SK-N-SH (cell line): ENCODE data around the gene SLC6A9. TPM values are rescaled to one million over a fixed set of nuclear protein-coding genes. Genes with fewer than 3 reads are reported as not detected.

Experiments
- CTCF ChIA-PET: fragments of 300-600, 350-600 bp; formaldehyde crosslinking; extraction: SDS; loops from one replicate; lab custom pipeline; 2021; lab: Yijun Ruan, JAX
- POLR2A ChIA-PET: fragments of 350-600 bp; sonication (Branson Sonifier 250); formaldehyde crosslinking; extraction: SDS; loops from one replicate; lab custom pipeline; 2020; ENCODE audit warnings: antibody characterized with exemption, inconsistent platforms; lab: Yijun Ruan, JAX
- DNase-seq: peaks from one replicate; pipeline ENCODE4 v3.0.0; 2012
- H2AFZ ChIP-seq: fragments of 200-600 bp; sonication (generic); 2 replicates; pipeline ENCODE4 v1.8.1; 2016; ENCODE audit warnings: antibody characterized with exemption, mild to moderate bottlenecking, low read depth
- H3F3A ChIP-seq: fragments of 200-600 bp; sonication (generic); replicated peaks from 2 replicates; pipeline ENCODE3; 2016; ENCODE audit warnings: antibody characterized with exemption, mild to moderate bottlenecking; ENCODE audit not compliant: insufficient read depth
- H3K27ac ChIP-seq, 2 experiments: fragments of 200-500 bp in 1 of 2; fragments of 200-600 bp in 1 of 2; sonication (Bioruptor generic) in 1 of 2; sonication (generic), shearing (Covaris generic) in 1 of 2; 2 replicates each; pipeline versions ENCODE4 v1.5.1 to v1.6.1; 2014 to 2016; ENCODE audit warnings: low read depth in 2 of 2, inconsistent platforms in 1 of 2, low read length in 1 of 2, mild to moderate bottlenecking in 1 of 2, mixed read lengths in 1 of 2
- H3K27me3 ChIP-seq: fragments of 200-600 bp; sonication (generic), shearing (Covaris generic); 2 replicates; pipeline ENCODE4 v1.6.1; 2016; ENCODE audit warnings: mixed run types; ENCODE audit not compliant: insufficient read depth
- H3K36me3 ChIP-seq, 2 experiments: fragments of 200-500 bp in 1 of 2; fragments of 200-600 bp in 1 of 2; sonication (Bioruptor generic) in 1 of 2; sonication (generic) in 1 of 2; replicated peaks in 1 of 2; 2 replicates each; pipeline versions ENCODE3 to v1.5.1; 2014 to 2016; ENCODE audit warnings: low read length in 1 of 2, mild to moderate bottlenecking in 1 of 2; ENCODE audit not compliant: insufficient read depth in 2 of 2, control insufficient read depth in 1 of 2
- H3K4me1 ChIP-seq, 2 experiments: fragments of 200-500 bp in 1 of 2; fragments of 200-600 bp in 1 of 2; sonication (Bioruptor generic) in 1 of 2; sonication (generic), shearing (Covaris generic) in 1 of 2; 2 replicates each; pipeline versions ENCODE4 v1.5.1 to v1.6.1; 2014 to 2016; ENCODE audit warnings: low read depth in 1 of 2, low read length in 1 of 2, mixed run types in 1 of 2; ENCODE audit not compliant: insufficient read depth in 2 of 2, control insufficient read depth in 1 of 2
- H3K4me2 ChIP-seq: fragments of 200-600 bp; sonication (generic), shearing (Covaris generic); 2 replicates; pipeline ENCODE4 v1.6.1; 2017; ENCODE audit warnings: mixed run types
- H3K4me3 ChIP-seq, 2 experiments: fragments of 200-500 bp in 1 of 2; fragments of 200-600 bp in 1 of 2; sonication (Bioruptor generic) in 1 of 2; sonication (generic), shearing (Covaris generic) in 1 of 2; 2 replicates each; pipeline versions ENCODE4 v1.5.1 to v1.8.1; 2014 to 2016; ENCODE audit warnings: low read depth in 2 of 2, inconsistent platforms in 1 of 2, low read length in 1 of 2, mild to moderate bottlenecking in 1 of 2, mixed read lengths in 1 of 2, moderate library complexity in 1 of 2
- H3K79me2 ChIP-seq: fragments of 200-600 bp; sonication (generic); 2 replicates; pipeline ENCODE4 v1.8.1; 2017; ENCODE audit warnings: mild to moderate bottlenecking; ENCODE audit not compliant: insufficient read depth
- H3K9ac ChIP-seq: fragments of 200-600 bp; sonication (generic); 2 replicates; pipeline ENCODE4 v1.6.1; 2017; ENCODE audit warnings: mixed run types
- H3K9me2 ChIP-seq: fragments of 200-600 bp; sonication (generic); 2 replicates; pipeline ENCODE4 v1.6.1; 2017; ENCODE audit warnings: mixed run types
- H3K9me3 ChIP-seq: fragments of 200-600 bp; sonication (generic); 2 replicates; pipeline ENCODE4 v1.6.1; 2017; ENCODE audit warnings: mixed run types, mild to moderate bottlenecking, moderate library complexity
- H4K20me1 ChIP-seq: fragments of 200-600 bp; sonication (generic); 2 replicates; pipeline ENCODE4 v1.6.1; 2017; ENCODE audit warnings: mild to moderate bottlenecking, mixed run types; ENCODE audit not compliant: insufficient read depth
- EP300 ChIP-seq, 2 experiments: IDR thresholded peaks; 2 replicates each; pipeline versions ENCODE4 v1.4.0 to v1.6.1; 2012; ENCODE audit warnings: borderline replicate concordance in 1 of 2, low read depth in 1 of 2, low read length in 1 of 2
- EZH2phosphoT487 ChIP-seq: fragments of 200-600 bp; sonication (generic); IDR thresholded peaks from 2 replicates; pipeline ENCODE4 v1.6.1; 2017; ENCODE audit warnings: low read depth, mixed run types, mild to moderate bottlenecking, antibody characterized with exemption, moderate library complexity, borderline replicate concordance
- GABPA ChIP-seq: IDR thresholded peaks from 2 replicates; pipeline ENCODE4 v1.4.0; 2012; ENCODE audit warnings: low read depth, mild to moderate bottlenecking
- MEF2A ChIP-seq: IDR thresholded peaks from 2 replicates; pipeline ENCODE4 v1.4.0; 2012; ENCODE audit warnings: low read depth, borderline replicate concordance
- NFIC ChIP-seq: IDR thresholded peaks from 2 replicates; pipeline ENCODE4 v1.4.0; 2012; ENCODE audit warnings: borderline replicate concordance
- NRF1 ChIP-seq: IDR thresholded peaks from 2 replicates; pipeline ENCODE4 v1.6.1; 2012; ENCODE audit warnings: low read depth, mild to moderate bottlenecking, low read length
- RFX5 ChIP-seq: IDR thresholded peaks from 2 replicates; pipeline ENCODE4 v1.6.1; 2012; ENCODE audit warnings: mild to moderate bottlenecking, improper control_type of control experiment, low read length
- ZBTB33 ChIP-seq: IDR thresholded peaks from 2 replicates; pipeline ENCODE4 v1.4.0; 2012; ENCODE audit warnings: low read depth, borderline replicate concordance
- WGBS: methylation state at CpG from one replicate; pipeline ENCODE4 v1.1.6; 2017; ENCODE audit warnings: low lambda C conversion rate; 5-methylcytosine and 5-hydroxymethylcytosine counted together
- polyA plus RNA-seq, 3 experiments: library from polyadenylated mRNA; depleted of rRNA; stranded (reverse); fragments of >200 nt; gene quantifications; 2 replicates each; pipeline ENCODE4 v1.2.3, GENCODE V29; 2012
- TF ChIP-seq, protein P1 (sequence below): fragments of 150-350 bp; IDR thresholded peaks from 2 replicates; pipeline ENCODE4 v1.6.1; 2016; ENCODE audit warnings: mild to moderate bottlenecking, low read depth, low read length
- TF ChIP-seq, protein P2 (sequence below): IDR thresholded peaks from 2 replicates; pipeline ENCODE4; 2012

The SLC6A9 gene
- polyA plus RNA-seq, 1 of the 3 experiments (the other 2 are of a cell fraction), result 3.9 TPM

GRCh38 chr1:44057293-44057692 lies 26.0 kb upstream of the SLC6A9 start:
- Histone ChIP-seq H3K9ac (no peak overlapping the region), H3K9me2 (no peaks in the 10 kb centered on the region), H3K4me2 (no peak overlapping the region), H3K79me2 (no peaks in the 10 kb centered on the region), H2AFZ (no peak overlapping the region), H3K27me3 (no peaks in the 10 kb centered on the region), H3K9me3 (no peaks in the 10 kb centered on the region), H3K36me3 (no peaks in the 10 kb centered on the region), H3K4me3 (no peak overlapping the region), H4K20me1 (no peaks in the 10 kb centered on the region), H3K27ac (no peak overlapping the region), H3F3A (no peaks in the 10 kb centered on the region)
- 67% methylated on average over 1 of the region's 1 CpG for WGBS
- DNase-seq, result no peak
- CTCF ChIA-PET, result interaction anchor here (1.1 to 3.4 kb wide), 2 partner anchors 10 to 122 kb away, joined by 4 to 26 read pairs; no protein-coding TSS in a partner anchor
- POLR2A ChIA-PET, result no interaction called here
- TF ChIP-seq MEF2A (no peak), NFIC (no peak), EP300 (IDR thresholded peaks at IDR 0.05; ENCODE audit: borderline replicate concordance in 1 of 2, low read depth in 1 of 2, low read length in 1 of 2) (no peak), ZBTB33 (no peak), EZH2phosphoT487 (no peak), NRF1 (no peak), RFX5 (no peak), GABPA (no peak)
- TF ChIP-seq, protein P1, sequence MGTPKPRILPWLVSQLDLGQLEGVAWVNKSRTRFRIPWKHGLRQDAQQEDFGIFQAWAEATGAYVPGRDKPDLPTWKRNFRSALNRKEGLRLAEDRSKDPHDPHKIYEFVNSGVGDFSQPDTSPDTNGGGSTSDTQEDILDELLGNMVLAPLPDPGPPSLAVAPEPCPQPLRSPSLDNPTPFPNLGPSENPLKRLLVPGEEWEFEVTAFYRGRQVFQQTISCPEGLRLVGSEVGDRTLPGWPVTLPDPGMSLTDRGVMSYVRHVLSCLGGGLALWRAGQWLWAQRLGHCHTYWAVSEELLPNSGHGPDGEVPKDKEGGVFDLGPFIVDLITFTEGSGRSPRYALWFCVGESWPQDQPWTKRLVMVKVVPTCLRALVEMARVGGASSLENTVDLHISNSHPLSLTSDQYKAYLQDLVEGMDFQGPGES, result no peak
- TF ChIP-seq, protein P2, sequence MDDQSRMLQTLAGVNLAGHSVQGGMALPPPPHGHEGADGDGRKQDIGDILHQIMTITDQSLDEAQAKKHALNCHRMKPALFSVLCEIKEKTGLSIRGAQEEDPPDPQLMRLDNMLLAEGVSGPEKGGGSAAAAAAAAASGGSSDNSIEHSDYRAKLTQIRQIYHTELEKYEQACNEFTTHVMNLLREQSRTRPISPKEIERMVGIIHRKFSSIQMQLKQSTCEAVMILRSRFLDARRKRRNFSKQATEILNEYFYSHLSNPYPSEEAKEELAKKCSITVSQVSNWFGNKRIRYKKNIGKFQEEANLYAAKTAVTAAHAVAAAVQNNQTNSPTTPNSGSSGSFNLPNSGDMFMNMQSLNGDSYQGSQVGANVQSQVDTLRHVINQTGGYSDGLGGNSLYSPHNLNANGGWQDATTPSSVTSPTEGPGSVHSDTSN, result no peak
- TF ChIP-seq, all 33 proteins: peak for 0
- no peaks in the 10 kb centered on the region for H3K4me1 ChIP-seq

DNA sequence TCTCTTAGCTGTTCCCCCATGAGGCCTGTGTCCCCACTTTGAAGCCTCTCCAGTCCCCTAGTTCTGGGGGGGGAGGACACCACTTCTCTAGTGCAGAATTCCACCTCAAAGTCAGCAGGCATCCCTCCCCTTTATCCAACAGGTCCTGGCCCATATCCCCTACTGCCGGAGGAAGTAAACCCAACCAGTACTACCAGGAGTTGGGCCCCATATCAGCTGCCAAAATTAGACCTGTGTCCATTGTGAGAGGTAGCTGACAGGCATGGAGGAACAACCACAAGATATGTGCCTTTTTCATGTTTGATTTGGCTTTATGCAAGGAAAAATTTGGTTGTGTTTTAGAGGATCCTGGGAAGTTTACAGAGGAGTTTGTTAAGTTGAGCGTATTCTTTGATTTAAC lies 22.1 kb upstream of the SLC6A9 start:
- WGBS, result 100% methylated on average over 2 of the region's 2 CpGs
- peaks cover 29% of the 10 kb centered on the region for H3F3A ChIP-seq
- POLR2A ChIA-PET, result no interaction called here
- H3K4me1 ChIP-seq, result peaks cover 0 to 12% of the 10 kb centered on the region in 2 experiments; a peak in 2 of 4 replicates
- no peak overlapping the region for H3K9ac ChIP-seq
- H3K36me3 ChIP-seq, result no peaks in the 10 kb centered on the region
- no peaks in the 10 kb centered on the region for H3K9me3 ChIP-seq
- no peak overlapping the region for H3K27ac ChIP-seq
- H3K4me2 ChIP-seq, result no peak overlapping the region
- no peak overlapping the region for H3K4me3 ChIP-seq
- TF ChIP-seq, protein P1, result no peak
- TF ChIP-seq NRF1, result no peak
- H4K20me1 ChIP-seq, result no peaks in the 10 kb centered on the region
- H3K9me2 ChIP-seq, result no peaks in the 10 kb centered on the region
- CTCF ChIA-PET, result interaction anchor here (1.1 kb wide), 1 partner anchor 61 kb away, joined by 3 read pairs; no protein-coding TSS in a partner anchor
- H3K79me2 ChIP-seq, result no peaks in the 10 kb centered on the region
- DNase-seq, result no peak
- no peaks in the 10 kb centered on the region for H3K27me3 ChIP-seq
- H2AFZ ChIP-seq, result no peak overlapping the region
